Fibroblast of lung (primary cell): ENCODE measurements around the gene BIN1. TPM values are rescaled to one million over a fixed set of nuclear protein-coding genes. Genes with fewer than 3 reads are reported as not detected.

Experiments
- DNase-seq, 2 donors: peaks; one replicate each; pipeline versions ENCODE4 v3.0.0 to v3.0.0-alpha.2; 2010; ENCODE audit warnings: low read depth in 2 of 2
- H2AFZ ChIP-seq: 2 replicates; pipeline ENCODE4 v1.5.1; 2012; ENCODE audit warnings: low read length, control low read depth, inconsistent platforms
- H3K27ac ChIP-seq: 2 replicates; pipeline ENCODE4 v1.5.1; 2011; ENCODE audit warnings: low read length, control low read depth; ENCODE audit not compliant: insufficient read depth
- H3K27me3 ChIP-seq: 2 replicates; pipeline ENCODE4 v1.5.1; 2011; ENCODE audit warnings: mild to moderate bottlenecking, low read length; ENCODE audit not compliant: control insufficient read depth, insufficient read depth
- H3K36me3 ChIP-seq: 2 replicates; pipeline ENCODE4 v1.5.1; 2011; ENCODE audit warnings: low read length; ENCODE audit not compliant: control insufficient read depth, insufficient read depth
- H3K4me1 ChIP-seq: 2 replicates; pipeline ENCODE4 v1.5.1; 2011; ENCODE audit warnings: low read length; ENCODE audit not compliant: control insufficient read depth, insufficient read depth; ENCODE audit errors: extremely low read depth
- H3K4me2 ChIP-seq: 2 replicates; pipeline ENCODE4 v1.5.1; 2011; ENCODE audit warnings: low read length, control low read depth; ENCODE audit not compliant: insufficient read depth; ENCODE audit errors: extremely low read depth
- H3K4me3 ChIP-seq, 4 experiments: fragments of 200-600 bp in 1 of 4; sonication (generic) in 1 of 4; replicated peaks in 1 of 4; 2 replicates each; pipeline ENCODE4 v1.5.1; 2011 to 2016; ENCODE audit warnings: low read length in 4 of 4, low read depth in 3 of 4, mild to moderate bottlenecking in 3 of 4, control low read depth in 2 of 4, inconsistent platforms in 1 of 4, mixed read lengths in 1 of 4; ENCODE audit not compliant: insufficient read depth in 1 of 4; ENCODE audit errors: control extremely low read depth in 1 of 4
- H3K79me2 ChIP-seq: 2 replicates; pipeline ENCODE4 v1.5.1; 2012; ENCODE audit warnings: mild to moderate bottlenecking, low read length, inconsistent platforms; ENCODE audit not compliant: control insufficient read depth, insufficient read depth
- H3K9ac ChIP-seq: 2 replicates; pipeline ENCODE4 v1.5.1; 2011; ENCODE audit warnings: mild to moderate bottlenecking, low read length, control low read depth; ENCODE audit not compliant: insufficient read depth
- H3K9me3 ChIP-seq: 2 replicates; pipeline ENCODE4 v1.5.1; 2012; ENCODE audit warnings: low read depth, low read length; ENCODE audit not compliant: control insufficient read depth, insufficient read depth
- H4K20me1 ChIP-seq: 2 replicates; pipeline ENCODE4 v1.5.1; 2011; ENCODE audit warnings: low read length; ENCODE audit not compliant: control insufficient read depth, insufficient read depth; ENCODE audit errors: extremely low read depth
- EZH2 ChIP-seq: IDR thresholded peaks from 2 replicates; pipeline ENCODE4 v1.5.1; 2012; ENCODE audit warnings: low read length, control low read depth, mild to moderate bottlenecking; ENCODE audit errors: missing control alignments
- polyA plus RNA-seq, 2 donors: library from polyadenylated mRNA; depleted of rRNA in 1 of 2; stranded (reverse) in 1 of 2; unstranded in 1 of 2; fragments of >200 nt; gene quantifications; 2 replicates each; pipeline ENCODE4 v1.2.1, GENCODE V29; 2011 to 2012; ENCODE audit warnings: missing spikeins in 1 of 2
- total RNA-seq: library from RNA; depleted of rRNA; stranded (reverse); fragments of >200 nt; gene quantifications from 2 replicates; pipeline ENCODE4 v1.2.1, GENCODE V29; 2014
- TF ChIP-seq, protein P1 (sequence below), 2 donors: IDR thresholded peaks in 1 of 2; conservative IDR thresholded peaks in 1 of 2; 1 replicate in 1 of 2; 2 replicates in 1 of 2; pipeline ENCODE4 v1.5.1; 2011 to 2012; ENCODE audit warnings: low read length in 2 of 2, control low read depth in 1 of 2, inconsistent platforms in 1 of 2, low read depth in 1 of 2, mild to moderate bottlenecking in 1 of 2

Gene BIN1
- total and polyA plus RNA-seq, 2 donors (not counting 1 experiment from before 2014, with no cell fraction given), result 17.3 to 68.7 TPM

DNA sequence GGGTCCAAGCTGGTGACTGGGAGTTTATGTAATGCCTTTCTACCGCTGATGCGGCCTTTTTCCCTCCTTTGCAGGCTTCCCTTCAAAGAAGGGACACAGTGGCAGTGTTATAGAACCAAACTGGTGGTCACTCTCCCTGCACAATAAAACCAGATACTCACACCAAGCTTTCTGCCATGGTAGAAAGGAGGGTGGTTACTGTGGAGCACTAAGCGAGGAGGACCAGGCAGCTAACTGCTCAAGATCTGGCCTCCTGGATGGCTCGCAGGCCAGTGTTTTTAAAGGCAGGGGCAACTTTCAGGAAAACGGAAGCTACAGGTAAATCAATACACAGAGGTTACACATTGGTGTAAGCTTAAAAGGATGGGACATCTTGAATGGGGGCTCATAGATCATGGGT lies 89.4 kb downstream of the BIN1 start:
- no peak overlapping the region for H3K4me2 ChIP-seq
- no peaks in the 10 kb centered on the region for H3K9me3 ChIP-seq
- DNase-seq, result no peak
- no peak overlapping the region for H3K9ac ChIP-seq
- H2AFZ ChIP-seq, result no peak overlapping the region
- H3K27ac ChIP-seq, result no peak overlapping the region
- H3K4me1 ChIP-seq, result peaks cover 15% of the 10 kb centered on the region
- no peaks in the 10 kb centered on the region for H3K79me2 ChIP-seq
- H3K4me3 ChIP-seq, result no peak overlapping the region
- H3K27me3 ChIP-seq, result no peaks in the 10 kb centered on the region
- no peak for TF ChIP-seq EZH2
- TF ChIP-seq, protein P1, sequence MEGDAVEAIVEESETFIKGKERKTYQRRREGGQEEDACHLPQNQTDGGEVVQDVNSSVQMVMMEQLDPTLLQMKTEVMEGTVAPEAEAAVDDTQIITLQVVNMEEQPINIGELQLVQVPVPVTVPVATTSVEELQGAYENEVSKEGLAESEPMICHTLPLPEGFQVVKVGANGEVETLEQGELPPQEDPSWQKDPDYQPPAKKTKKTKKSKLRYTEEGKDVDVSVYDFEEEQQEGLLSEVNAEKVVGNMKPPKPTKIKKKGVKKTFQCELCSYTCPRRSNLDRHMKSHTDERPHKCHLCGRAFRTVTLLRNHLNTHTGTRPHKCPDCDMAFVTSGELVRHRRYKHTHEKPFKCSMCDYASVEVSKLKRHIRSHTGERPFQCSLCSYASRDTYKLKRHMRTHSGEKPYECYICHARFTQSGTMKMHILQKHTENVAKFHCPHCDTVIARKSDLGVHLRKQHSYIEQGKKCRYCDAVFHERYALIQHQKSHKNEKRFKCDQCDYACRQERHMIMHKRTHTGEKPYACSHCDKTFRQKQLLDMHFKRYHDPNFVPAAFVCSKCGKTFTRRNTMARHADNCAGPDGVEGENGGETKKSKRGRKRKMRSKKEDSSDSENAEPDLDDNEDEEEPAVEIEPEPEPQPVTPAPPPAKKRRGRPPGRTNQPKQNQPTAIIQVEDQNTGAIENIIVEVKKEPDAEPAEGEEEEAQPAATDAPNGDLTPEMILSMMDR (conservative IDR thresholded peaks at IDR 0.05 in 1 of 2, IDR thresholded peaks at IDR 0.05 in 1 of 2; ENCODE audit: low read depth in 1 of 2, low read length in 2 of 2), result no peak
- no peaks in the 10 kb centered on the region for H3K36me3 ChIP-seq
- no peaks in the 10 kb centered on the region for H4K20me1 ChIP-seq

DNA sequence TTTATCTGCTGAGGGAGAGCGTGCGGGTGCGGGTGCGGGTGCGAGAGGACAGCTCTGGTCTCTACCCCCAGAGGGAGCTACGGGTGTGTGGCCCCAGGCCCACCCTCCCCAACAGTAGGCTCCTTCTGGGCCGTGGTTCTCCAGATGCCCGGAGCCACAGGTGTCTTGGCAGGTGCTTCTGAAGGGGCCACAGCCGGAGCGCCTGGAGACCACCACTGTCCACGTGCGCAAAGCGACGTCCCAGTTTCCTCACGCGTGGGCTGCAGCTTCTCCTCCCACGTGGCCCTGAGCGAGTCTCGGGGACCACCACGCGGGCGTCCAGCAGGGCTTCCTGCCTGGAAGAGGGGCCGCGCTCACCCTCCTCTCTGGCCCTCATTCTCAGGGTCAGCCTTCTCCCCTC lies 90.6 kb downstream of the BIN1 start:
- Histone ChIP-seq H3K27me3 (no peaks in the 10 kb centered on the region), H3K27ac (no peak overlapping the region)

DNA sequence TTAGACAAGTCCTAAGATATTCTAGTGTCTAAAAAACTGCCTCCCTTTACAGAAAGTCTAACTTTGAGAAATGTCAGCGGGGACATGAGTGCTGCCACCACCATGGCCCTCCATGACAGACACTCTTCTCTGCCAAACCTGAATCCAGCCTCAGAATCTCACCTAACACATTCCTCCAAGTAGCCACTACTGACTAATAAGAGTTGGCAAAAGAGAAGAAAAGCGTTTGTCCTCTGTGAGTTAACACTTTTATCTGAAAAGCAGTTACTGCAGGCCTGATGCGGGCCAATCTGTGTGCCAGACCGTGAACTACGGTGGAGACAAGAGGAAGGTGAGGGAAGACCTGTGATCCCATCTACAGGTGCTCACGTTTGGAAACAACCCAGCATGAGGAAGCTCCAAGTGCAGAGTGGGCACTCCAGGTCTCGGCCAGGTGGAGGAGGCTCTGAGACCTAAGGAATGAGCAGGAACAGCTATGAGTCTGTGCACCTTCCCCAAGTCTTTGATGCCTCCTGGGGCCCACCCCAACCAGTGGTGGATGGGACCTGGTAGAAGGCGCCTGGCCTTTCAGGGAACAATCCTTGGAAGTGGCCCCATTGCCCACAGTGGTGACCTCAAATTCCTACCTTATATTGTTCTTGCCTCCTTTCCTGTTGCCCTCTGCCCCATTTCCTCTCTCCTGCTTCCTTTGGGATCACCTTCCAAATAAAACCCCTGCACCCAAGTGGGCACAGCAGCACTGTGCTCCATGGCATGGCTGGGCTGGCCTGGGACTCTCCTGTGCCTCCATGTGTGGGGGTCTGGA lies 91.6 kb downstream of the BIN1 start:
- Histone ChIP-seq H3K4me2 (no peak overlapping the region), H3K27me3 (no peaks in the 10 kb centered on the region), H3K27ac (peak overlapping the region; percentile 78), H3K79me2 (no peaks in the 10 kb centered on the region), H3K4me3 (no peak overlapping the region), H3K36me3 (no peaks in the 10 kb centered on the region), H3K4me1 (peaks cover 17% of the 10 kb centered on the region), H2AFZ (no peak overlapping the region), H4K20me1 (no peaks in the 10 kb centered on the region), H3K9ac (peak overlapping the region; percentile 37), H3K9me3 (no peaks in the 10 kb centered on the region)
- DNase-seq, result peak; percentile 16 to 24
- no peak for TF ChIP-seq EZH2
- TF ChIP-seq, protein P1 (conservative IDR thresholded peaks at IDR 0.05 in 1 of 2, IDR thresholded peaks at IDR 0.05 in 1 of 2; ENCODE audit: low read depth in 1 of 2, low read length in 2 of 2), result no peak

More for the DNA sequence above, 90.6 kb downstream of the BIN1 start:
- Histone ChIP-seq H2AFZ (no peak overlapping the region), H3K4me1 (peaks cover 17% of the 10 kb centered on the region), H4K20me1 (no peaks in the 10 kb centered on the region), H3K4me2 (no peak overlapping the region), H3K79me2 (no peaks in the 10 kb centered on the region), H3K9ac (no peak overlapping the region), H3K9me3 (no peaks in the 10 kb centered on the region), H3K4me3 (no peak overlapping the region), H3K36me3 (no peaks in the 10 kb centered on the region)
- no peak for DNase-seq
- no peak for TF ChIP-seq EZH2
- TF ChIP-seq, protein P1 (conservative IDR thresholded peaks at IDR 0.05 in 1 of 2, IDR thresholded peaks at IDR 0.05 in 1 of 2; ENCODE audit: low read depth in 1 of 2, low read length in 2 of 2), result no peak
